HL-60 (cell line): ENCODE results near the gene PBX3.

Experiments
- DNase-seq, 2 experiments: peaks; one replicate each; pipeline ENCODE4 v3.0.0-alpha.2; 2010 to 2020; ENCODE audit warnings: low read depth in 1 of 2, low spot score in 1 of 2
- H3K27ac ChIP-seq: fragments of 250-450 bp; sonication (Bioruptor Pico); replicated peaks from 2 replicates; pipeline ENCODE4 v1.5.1; 2020; ENCODE audit warnings: mild to moderate bottlenecking, moderate library complexity
- H3K27me3 ChIP-seq: fragments of 250-450 bp; sonication (Bioruptor Pico); 2 replicates; pipeline ENCODE4 v1.5.1; 2021; ENCODE audit warnings: mild to moderate bottlenecking, moderate library complexity; ENCODE audit not compliant: insufficient read depth, poor library complexity, severe bottlenecking
- H3K4me3 ChIP-seq: replicated peaks from 2 replicates; pipeline ENCODE4 v1.5.1; 2011; ENCODE audit warnings: mild to moderate bottlenecking, control low read depth, low read length; ENCODE audit not compliant: insufficient read depth
- GABPA ChIP-seq: IDR thresholded peaks from 2 replicates; pipeline ENCODE4 v1.6.1; 2012; ENCODE audit warnings: low read depth
- POLR2AphosphoS5 ChIP-seq: IDR thresholded peaks from 2 replicates; pipeline ENCODE4 v1.6.1; 2012; ENCODE audit warnings: low read depth
- SPI1 ChIP-seq: IDR thresholded peaks from 2 replicates; pipeline ENCODE4 v1.6.1; 2012; ENCODE audit warnings: low read depth, mild to moderate bottlenecking, borderline replicate concordance
- TF ChIP-seq, protein P1 (sequence below): IDR thresholded peaks from 2 replicates; pipeline ENCODE4 v1.6.1; 2012; ENCODE audit warnings: low read depth; ENCODE audit not compliant: insufficient replicate concordance
- TF ChIP-seq, protein P2 (sequence below): IDR thresholded peaks from one replicate; pipeline ENCODE4 v1.5.1; 2011; ENCODE audit warnings: low read length, control low read depth, inconsistent platforms; ENCODE audit not compliant: insufficient read depth

Gene PBX3

DNA sequence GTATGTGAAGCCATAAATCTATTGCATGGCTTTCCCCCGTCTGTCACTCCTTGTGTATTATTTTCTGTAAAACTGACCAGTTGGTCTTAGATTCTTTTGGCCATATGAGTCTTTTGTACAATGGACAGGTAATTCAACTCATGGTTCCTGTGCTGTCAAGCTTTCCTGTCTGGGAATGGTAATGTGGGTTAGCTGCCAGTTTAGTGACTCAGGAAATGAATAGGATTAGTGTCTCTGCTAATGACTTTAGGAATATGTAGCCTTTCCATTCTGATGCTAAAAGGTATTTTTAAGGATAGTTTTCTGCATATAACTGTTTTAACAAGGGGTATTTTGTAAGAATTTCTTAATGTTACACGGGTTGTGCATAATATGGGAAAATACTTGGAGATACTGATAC lies 182.7 kb downstream of the PBX3 start:
- no peaks in the 10 kb centered on the region for H3K27me3 ChIP-seq
- no peak overlapping the region for H3K27ac ChIP-seq
- DNase-seq = no peak
- H3K4me3 ChIP-seq = no peak overlapping the region
- no peak for TF ChIP-seq GABPA
- TF ChIP-seq, protein P1, sequence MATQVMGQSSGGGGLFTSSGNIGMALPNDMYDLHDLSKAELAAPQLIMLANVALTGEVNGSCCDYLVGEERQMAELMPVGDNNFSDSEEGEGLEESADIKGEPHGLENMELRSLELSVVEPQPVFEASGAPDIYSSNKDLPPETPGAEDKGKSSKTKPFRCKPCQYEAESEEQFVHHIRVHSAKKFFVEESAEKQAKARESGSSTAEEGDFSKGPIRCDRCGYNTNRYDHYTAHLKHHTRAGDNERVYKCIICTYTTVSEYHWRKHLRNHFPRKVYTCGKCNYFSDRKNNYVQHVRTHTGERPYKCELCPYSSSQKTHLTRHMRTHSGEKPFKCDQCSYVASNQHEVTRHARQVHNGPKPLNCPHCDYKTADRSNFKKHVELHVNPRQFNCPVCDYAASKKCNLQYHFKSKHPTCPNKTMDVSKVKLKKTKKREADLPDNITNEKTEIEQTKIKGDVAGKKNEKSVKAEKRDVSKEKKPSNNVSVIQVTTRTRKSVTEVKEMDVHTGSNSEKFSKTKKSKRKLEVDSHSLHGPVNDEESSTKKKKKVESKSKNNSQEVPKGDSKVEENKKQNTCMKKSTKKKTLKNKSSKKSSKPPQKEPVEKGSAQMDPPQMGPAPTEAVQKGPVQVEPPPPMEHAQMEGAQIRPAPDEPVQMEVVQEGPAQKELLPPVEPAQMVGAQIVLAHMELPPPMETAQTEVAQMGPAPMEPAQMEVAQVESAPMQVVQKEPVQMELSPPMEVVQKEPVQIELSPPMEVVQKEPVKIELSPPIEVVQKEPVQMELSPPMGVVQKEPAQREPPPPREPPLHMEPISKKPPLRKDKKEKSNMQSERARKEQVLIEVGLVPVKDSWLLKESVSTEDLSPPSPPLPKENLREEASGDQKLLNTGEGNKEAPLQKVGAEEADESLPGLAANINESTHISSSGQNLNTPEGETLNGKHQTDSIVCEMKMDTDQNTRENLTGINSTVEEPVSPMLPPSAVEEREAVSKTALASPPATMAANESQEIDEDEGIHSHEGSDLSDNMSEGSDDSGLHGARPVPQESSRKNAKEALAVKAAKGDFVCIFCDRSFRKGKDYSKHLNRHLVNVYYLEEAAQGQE = no peak

DNA sequence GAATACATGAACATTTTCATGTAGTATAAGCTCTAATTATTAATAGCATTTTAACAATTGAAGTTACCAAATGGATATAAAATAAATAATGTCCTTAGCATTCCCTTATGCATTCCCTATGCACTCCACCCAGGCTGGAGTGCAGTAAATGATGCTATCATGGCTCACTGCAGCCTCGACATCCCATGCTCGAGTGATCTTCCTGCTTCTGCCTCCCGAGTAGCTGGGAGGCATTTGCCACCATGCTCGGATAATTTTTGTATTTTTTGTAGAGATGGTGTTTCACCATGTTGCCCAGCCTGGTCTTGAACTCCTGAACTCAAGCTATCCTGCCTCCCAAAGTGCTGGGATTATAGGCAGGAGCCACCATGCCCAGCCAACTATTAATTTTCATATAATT lies 184.0 kb downstream of the PBX3 start:
- Histone ChIP-seq H3K27me3 (no peaks in the 10 kb centered on the region), H3K4me3 (no peak overlapping the region), H3K27ac (no peak overlapping the region)
- TF ChIP-seq GABPA (no peak), POLR2AphosphoS5 (no peak)
- no peak for DNase-seq

- no peaks in the 10 kb centered on the region for H3K27me3 ChIP-seq
- no peak overlapping the region for H3K27ac ChIP-seq
- TF ChIP-seq POLR2AphosphoS5 = no peak
- TF ChIP-seq, protein P1 = no peak
- no peak for TF ChIP-seq GABPA
- TF ChIP-seq SPI1 = no peak
- TF ChIP-seq, protein P2, sequence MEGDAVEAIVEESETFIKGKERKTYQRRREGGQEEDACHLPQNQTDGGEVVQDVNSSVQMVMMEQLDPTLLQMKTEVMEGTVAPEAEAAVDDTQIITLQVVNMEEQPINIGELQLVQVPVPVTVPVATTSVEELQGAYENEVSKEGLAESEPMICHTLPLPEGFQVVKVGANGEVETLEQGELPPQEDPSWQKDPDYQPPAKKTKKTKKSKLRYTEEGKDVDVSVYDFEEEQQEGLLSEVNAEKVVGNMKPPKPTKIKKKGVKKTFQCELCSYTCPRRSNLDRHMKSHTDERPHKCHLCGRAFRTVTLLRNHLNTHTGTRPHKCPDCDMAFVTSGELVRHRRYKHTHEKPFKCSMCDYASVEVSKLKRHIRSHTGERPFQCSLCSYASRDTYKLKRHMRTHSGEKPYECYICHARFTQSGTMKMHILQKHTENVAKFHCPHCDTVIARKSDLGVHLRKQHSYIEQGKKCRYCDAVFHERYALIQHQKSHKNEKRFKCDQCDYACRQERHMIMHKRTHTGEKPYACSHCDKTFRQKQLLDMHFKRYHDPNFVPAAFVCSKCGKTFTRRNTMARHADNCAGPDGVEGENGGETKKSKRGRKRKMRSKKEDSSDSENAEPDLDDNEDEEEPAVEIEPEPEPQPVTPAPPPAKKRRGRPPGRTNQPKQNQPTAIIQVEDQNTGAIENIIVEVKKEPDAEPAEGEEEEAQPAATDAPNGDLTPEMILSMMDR = no peak
- DNase-seq = no peak
- no peak overlapping the region for H3K4me3 ChIP-seq
Measured at GRCh38 chr9:125932012-125932411, 184.8 kb downstream of the PBX3 start.

GRCh38 chr9:125932746-125933455 lies 185.7 kb downstream of the PBX3 start:
- DNase-seq = no peak
- TF ChIP-seq, protein P1 = no peak
- TF ChIP-seq SPI1 (no peak), GABPA (no peak), POLR2AphosphoS5 (no peak)
- TF ChIP-seq, protein P2 = no peak
- no peak overlapping the region for H3K27ac ChIP-seq
- H3K4me3 ChIP-seq = no peak overlapping the region
- H3K27me3 ChIP-seq = no peaks in the 10 kb centered on the region
